Tibial nerve (tissue), 4 donors: ENCODE measurements around the gene SBNO2. TPM values are rescaled to one million over a fixed set of nuclear protein-coding genes. Genes with fewer than 3 reads are reported as not detected.

Source experiments
- DNase-seq, 2 donors: peaks; one replicate each; pipeline ENCODE4 v3.0.0-alpha.2; 2019; ENCODE audit warnings: low spot score in 2 of 2
- H3K27ac ChIP-seq, 4 donors: fragments of 200-600 bp; sonication (generic) in 3 of 4; one replicate each; pipeline ENCODE4 v1.5.1; 2017 to 2019; ENCODE audit warnings: mild to moderate bottlenecking in 1 of 4
- H3K27me3 ChIP-seq, 2 donors: fragments of 200-600 bp; sonication (generic) in 1 of 2; one replicate each; pipeline versions ENCODE4 v1.5.1 to v1.6.0; 2017 to 2019
- H3K36me3 ChIP-seq, 3 donors: fragments of 200-600 bp; sonication (generic); one replicate each; pipeline ENCODE4 v1.5.1; 2018 to 2019
- H3K4me1 ChIP-seq, 4 donors: fragments of 200-600 bp; sonication (generic) in 3 of 4; one replicate each; pipeline ENCODE4 v1.5.1; 2017 to 2019
- H3K4me3 ChIP-seq, 4 donors: fragments of 200-600 bp; sonication (generic) in 3 of 4; one replicate each; pipeline ENCODE4 v1.5.1; 2017 to 2019; ENCODE audit warnings: mild to moderate bottlenecking in 1 of 4, moderate library complexity in 1 of 4
- H3K9me3 ChIP-seq, 4 donors: fragments of 200-600 bp; sonication (generic) in 3 of 4; one replicate each; pipeline ENCODE4 v1.5.1; 2017 to 2019
- CTCF ChIP-seq, 5 experiments: fragments of 200-600 bp in 3 of 5; fragments of 450-650 bp in 2 of 5; sonication (generic) in 3 of 5; IDR thresholded peaks; one replicate each; pipeline ENCODE4 v1.5.1; 2016 to 2019; ENCODE audit warnings: antibody characterized with exemption in 5 of 5, mild to moderate bottlenecking in 3 of 5, moderate library complexity in 2 of 5
- EP300 ChIP-seq, 2 donors: sonication (generic); formaldehyde crosslinking; IDR thresholded peaks; one replicate each; pipeline ENCODE4 v1.6.1; 2017; ENCODE audit warnings: antibody characterized with exemption in 2 of 2, mild to moderate bottlenecking in 1 of 2
- POLR2A ChIP-seq, 2 donors: fragments of 450-650 bp; IDR thresholded peaks; one replicate each; pipeline ENCODE4 v1.6.1; 2017; ENCODE audit warnings: antibody characterized with exemption in 2 of 2, mild to moderate bottlenecking in 2 of 2, moderate library complexity in 2 of 2
- WGBS, 2 donors: methylation state at CpG; one replicate each; pipeline ENCODE4 v1.1.5; 2018; 5-methylcytosine and 5-hydroxymethylcytosine counted together
- total RNA-seq, 4 donors: library from RNA; depleted of rRNA; stranded (reverse); fragments of >200 nt; gene quantifications; one replicate each; pipeline ENCODE4 v1.1.0, GENCODE V29; 2016

Gene SBNO2
- total RNA-seq, 4 donors from 2014 or later: 26.6 to 105 (median 39.3) TPM

DNA sequence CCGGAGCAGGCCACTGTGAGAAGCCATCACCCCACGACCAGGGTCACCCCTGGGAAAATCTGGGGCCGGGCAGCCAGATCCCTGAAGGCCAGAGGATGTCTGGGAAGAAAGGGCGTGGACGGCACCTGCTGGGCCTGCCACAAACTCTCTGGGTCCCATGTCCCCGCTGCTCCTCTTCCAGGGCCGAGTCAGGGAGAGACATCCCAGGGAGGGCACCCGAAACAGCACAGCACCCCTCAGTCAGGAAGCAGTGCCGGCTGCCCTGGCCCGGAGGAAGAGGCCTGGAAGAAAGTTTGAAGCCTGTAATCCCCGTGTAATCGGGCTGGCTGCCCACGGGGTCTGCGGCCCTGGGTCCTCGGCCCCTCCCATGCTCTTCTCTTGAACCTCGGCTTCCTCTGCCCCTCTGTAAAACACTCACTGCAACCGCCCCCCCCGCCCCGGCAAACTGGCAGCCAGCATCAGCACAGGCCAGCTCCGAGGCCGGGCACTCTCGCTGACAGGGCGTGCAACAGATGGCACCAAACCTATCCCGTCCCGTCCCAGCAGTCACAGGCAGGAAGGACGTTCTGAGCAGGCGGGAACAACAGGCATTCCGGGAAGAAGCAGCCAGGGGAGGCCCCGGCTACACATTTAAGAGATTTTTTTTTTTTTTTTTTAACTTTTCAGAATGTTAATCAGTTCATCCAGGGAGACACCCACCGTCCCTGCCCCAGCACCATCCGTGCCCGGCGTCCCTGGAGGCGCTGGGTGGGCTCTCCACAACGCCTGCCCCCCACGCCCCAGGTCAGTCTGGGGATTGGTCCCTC, 1.5 kb downstream of the SBNO2 start:
- peak in 1 of 2 donors; percentile 61 for DNase-seq
- H3K4me1 ChIP-seq: peaks cover 0 to 73% (median 41%) of the 10 kb centered on the region in 4 donors
- no peaks in the 10 kb centered on the region for H3K9me3 ChIP-seq
- peak overlapping the region; percentile 94 to 99 (median 96) for H3K27ac ChIP-seq
- peaks cover 0 to 16% (median 0%) of the 10 kb centered on the region in 3 donors for H3K36me3 ChIP-seq
- H3K4me3 ChIP-seq: peak overlapping the region; percentile 68 to 97 (median 88)
- no peaks in the 10 kb centered on the region for H3K27me3 ChIP-seq
- TF ChIP-seq POLR2A (IDR thresholded peaks at IDR 0.05) (no peak), EP300 (IDR thresholded peaks at IDR 0.05) (peak in 1 of 2 donors; percentile 36)
- 9 to 11% methylated on average over 26 to 34 of the region's 36 CpGs for WGBS, 2 donors

DNA sequence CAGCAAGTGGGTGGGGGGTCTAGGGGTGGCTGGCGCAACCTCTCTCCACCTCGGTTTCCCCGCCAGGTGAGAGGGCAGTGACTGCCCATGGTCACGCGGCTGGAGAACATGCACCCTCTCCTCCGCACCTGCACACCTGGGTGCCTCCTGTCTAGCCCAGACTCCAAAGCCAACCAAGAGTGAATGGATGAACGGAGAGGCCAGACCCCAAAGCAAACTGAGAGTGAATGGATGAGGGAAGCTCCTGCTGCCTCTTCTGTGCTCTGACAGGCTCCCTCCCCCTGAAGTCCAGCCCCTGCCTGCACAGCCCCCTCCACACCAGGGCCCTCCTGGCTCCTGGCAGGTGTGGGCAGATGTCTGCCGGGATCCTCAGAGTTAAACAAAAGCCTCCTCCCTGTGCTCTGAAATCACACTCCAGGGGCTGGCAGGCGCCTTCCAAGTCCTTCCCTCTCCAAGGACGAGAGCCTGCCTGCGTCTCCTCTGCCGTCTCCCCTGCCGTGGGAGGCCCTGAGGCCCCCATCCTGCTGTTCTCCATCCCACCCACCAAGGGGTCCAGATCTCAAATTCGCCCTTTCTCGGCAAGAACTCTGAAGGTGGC, 2.2 kb downstream of the SBNO2 start:
- WGBS, 2 donors: 14 to 36% methylated on average over 11 to 15 of the region's 15 CpGs
- Histone ChIP-seq H3K4me1 (peaks cover 0 to 73% (median 42%) of the 10 kb centered on the region in 4 donors), H3K27me3 (no peaks in the 10 kb centered on the region), H3K9me3 (no peaks in the 10 kb centered on the region), H3K27ac (peak overlapping the region; percentile 94 to 99 (median 96)), H3K4me3 (peak overlapping the region; percentile 1 to 97 (median 80)), H3K36me3 (peaks cover 0 to 23% (median 0%) of the 10 kb centered on the region in 3 donors)
- no peak for DNase-seq
- TF ChIP-seq POLR2A (IDR thresholded peaks at IDR 0.05): no peak
- no peak for TF ChIP-seq CTCF (IDR thresholded peaks at IDR 0.05)
- no peak for TF ChIP-seq EP300 (IDR thresholded peaks at IDR 0.05)

GRCh38 chr19:1170938-1171754, 2.9 kb downstream of the SBNO2 start:
- TF ChIP-seq POLR2A (IDR thresholded peaks at IDR 0.05) (no peak), CTCF (IDR thresholded peaks at IDR 0.05) (no peak), EP300 (IDR thresholded peaks at IDR 0.05) (peak in 1 of 2 donors; percentile 58)
- Histone ChIP-seq H3K9me3 (no peaks in the 10 kb centered on the region), H3K36me3 (peaks cover 0 to 30% (median 0%) of the 10 kb centered on the region in 3 donors), H3K4me1 (peaks cover 0 to 78% (median 46%) of the 10 kb centered on the region in 4 donors), H3K27ac (peak overlapping the region; percentile 94 to 99 (median 96)), H3K27me3 (no peaks in the 10 kb centered on the region), H3K4me3 (peak overlapping the region in 3 of 4 donors; percentile 1 to 97 (median 92))
- 54 to 65% methylated on average over 32 of the region's 38 CpGs for WGBS, 2 donors
- no peak for DNase-seq

- 59 to 67% methylated on average over 30 to 44 of the region's 52 CpGs for WGBS, 2 donors
- Histone ChIP-seq H3K27me3 (no peaks in the 10 kb centered on the region), H3K36me3 (peaks cover 0 to 30% (median 0%) of the 10 kb centered on the region in 3 donors), H3K4me3 (peak overlapping the region; percentile 8 to 47 (median 26)), H3K4me1 (peaks cover 0 to 81% (median 48%) of the 10 kb centered on the region in 4 donors), H3K9me3 (no peaks in the 10 kb centered on the region), H3K27ac (peak overlapping the region; percentile 61 to 99 (median 88))
- peak; percentile 30 to 90 for TF ChIP-seq EP300 (IDR thresholded peaks at IDR 0.05)
- TF ChIP-seq POLR2A (IDR thresholded peaks at IDR 0.05): peak in 1 of 2 donors; percentile 71
- TF ChIP-seq CTCF (IDR thresholded peaks at IDR 0.05): peak in 1 of 5 experiments; percentile 4
- DNase-seq: no peak
Measured at GRCh38 chr19:1169921-1170885, 3.9 kb downstream of the SBNO2 start.
